ENCODE data around the gene UPK1A. TPM values are rescaled to one million over a fixed set of nuclear protein-coding genes. Genes with fewer than 3 reads are reported as not detected.

Gene UPK1A
- total RNA-seq, 2 experiments from 2014 or later = 1.2 to 1.8 TPM

DNA sequence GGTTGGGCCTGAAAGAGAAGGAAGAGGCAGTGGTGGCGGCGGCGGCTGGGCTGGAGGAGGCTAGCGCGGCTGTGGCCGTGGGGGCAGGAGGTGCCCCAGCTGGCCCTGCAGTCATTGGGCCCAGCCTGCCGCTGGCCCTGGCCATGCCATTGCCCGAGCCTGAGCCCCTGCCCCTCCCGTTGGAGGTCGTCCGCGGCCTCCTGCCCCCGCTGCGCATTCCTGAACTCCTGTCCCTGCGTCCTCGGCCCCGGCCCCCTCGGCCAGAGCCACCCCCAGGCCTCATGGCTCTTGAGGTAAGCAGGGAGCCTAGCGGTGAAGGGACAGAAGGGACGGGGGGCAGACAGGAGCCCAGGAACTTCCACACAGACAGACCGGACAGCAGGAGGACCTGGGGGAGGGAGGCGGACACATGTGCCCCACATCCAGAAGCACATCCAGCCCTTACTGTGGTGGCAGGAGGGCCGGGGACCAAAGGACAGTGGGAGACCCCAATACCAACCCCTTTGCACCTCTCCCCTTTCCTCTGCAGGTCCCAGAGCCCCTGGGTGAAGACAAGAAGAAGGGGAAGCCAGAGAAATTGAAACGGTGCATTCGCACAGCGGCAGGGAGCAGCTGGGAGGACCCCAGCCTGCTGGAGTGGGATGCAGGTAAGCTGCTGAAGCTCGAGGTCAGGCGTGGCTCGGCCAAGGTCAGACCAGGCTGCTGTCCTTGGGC is 32.4 kb upstream of the UPK1A start:
- ATAC-seq = no peak
- H3K36me3 Mint-ChIP-seq (ENCODE audit: low read depth) = peaks cover 45% of the 10 kb centered on the region
- peaks cover 5% of the 10 kb centered on the region for H3K4me1 Mint-ChIP-seq
- no peak for DNase-seq
- CTCF ChIA-PET = interaction anchor here (0.6 kb wide), 1 partner anchor 27 kb away, joined by 3 read pairs; no protein-coding TSS in a partner anchor
- H3K27me3 Mint-ChIP-seq = no peaks in the 10 kb centered on the region
- H3K27ac Mint-ChIP-seq = no peak overlapping the region
- no peaks in the 10 kb centered on the region for H3K9me3 Mint-ChIP-seq (ENCODE audit: low read depth)
- intact Hi-C loops (cut with DNase I, micrococcal nuclease) = no loop called here
- H3K4me3 Mint-ChIP-seq = no peak overlapping the region
- POLR2A ChIA-PET = no interaction called here

DNA sequence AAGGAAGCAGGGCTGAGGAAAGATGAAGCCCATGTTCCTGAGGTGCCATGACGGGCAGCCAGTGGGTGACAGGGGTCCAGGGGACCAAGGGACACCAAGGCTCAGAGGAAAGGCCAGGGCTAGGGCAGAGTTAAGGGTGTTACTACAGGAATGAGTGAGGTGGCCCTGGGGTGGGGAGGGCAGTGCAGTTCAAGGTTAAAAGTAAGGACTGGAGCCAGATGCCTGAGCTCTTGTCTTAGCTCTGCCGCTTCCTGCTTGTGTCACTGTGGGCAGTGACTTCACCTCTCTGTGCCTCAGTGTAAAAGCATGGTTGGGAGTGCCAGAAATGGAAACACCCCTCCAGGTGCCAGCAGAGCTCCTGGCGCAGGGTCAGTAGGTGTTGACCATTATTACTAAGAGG is 29.7 kb upstream of the UPK1A start:
- Mint-ChIP-seq H3K36me3 (ENCODE audit: low read depth) (peaks cover 32% of the 10 kb centered on the region), H3K4me3 (no peak overlapping the region), H3K9me3 (ENCODE audit: low read depth) (no peaks in the 10 kb centered on the region), H3K4me1 (peaks cover 7% of the 10 kb centered on the region), H3K27me3 (no peaks in the 10 kb centered on the region), H3K27ac (no peak overlapping the region)
- ATAC-seq (no peak), DNase-seq (no peak)
- CTCF ChIA-PET = interaction anchor here (0.6 kb wide), 1 partner anchor 280 kb away, joined by 3 read pairs; no protein-coding TSS in a partner anchor
- intact Hi-C loops (cut with DNase I, micrococcal nuclease) = no loop called here
- POLR2A ChIA-PET = no interaction called here

- Mint-ChIP-seq H3K4me1 (peaks cover 10% of the 10 kb centered on the region), H3K27ac (no peak overlapping the region), H3K36me3 (ENCODE audit: low read depth) (peaks cover 30% of the 10 kb centered on the region), H3K4me3 (no peak overlapping the region), H3K27me3 (no peaks in the 10 kb centered on the region), H3K9me3 (ENCODE audit: low read depth) (no peaks in the 10 kb centered on the region)
- ChIA-PET CTCF (no interaction called here), POLR2A (no interaction called here)
- intact Hi-C loops (cut with DNase I, micrococcal nuclease) = no loop called here
- ATAC-seq (no peak), DNase-seq (no peak)
Observed at GRCh38 chr19:35637165-35637564, 29.2 kb upstream of the UPK1A start.

- CTCF ChIA-PET = no interaction called here
- DNase-seq (no peak), ATAC-seq (no peak)
- Mint-ChIP-seq H3K27ac (no peak overlapping the region), H3K4me1 (peaks cover 20% of the 10 kb centered on the region), H3K27me3 (no peaks in the 10 kb centered on the region), H3K36me3 (ENCODE audit: low read depth) (peaks cover 17% of the 10 kb centered on the region), H3K4me3 (no peak overlapping the region), H3K9me3 (ENCODE audit: low read depth) (no peaks in the 10 kb centered on the region)
- intact Hi-C loops (cut with DNase I, micrococcal nuclease) = no loop called here
- POLR2A ChIA-PET = no interaction called here
Observed at GRCh38 chr19:35639321-35639639, 27.0 kb upstream of the UPK1A start.

- Mint-ChIP-seq H3K27ac (no peak overlapping the region), H3K36me3 (ENCODE audit: low read depth) (peaks cover 17% of the 10 kb centered on the region), H3K4me3 (no peak overlapping the region), H3K4me1 (peaks cover 26% of the 10 kb centered on the region), H3K27me3 (no peaks in the 10 kb centered on the region), H3K9me3 (ENCODE audit: low read depth) (no peaks in the 10 kb centered on the region)
- DNase-seq = no peak
- POLR2A ChIA-PET = no interaction called here
- intact Hi-C loops (cut with DNase I, micrococcal nuclease) = loop anchor here (5.0 to 10.0 kb wide), 3 partner anchors 93 to 485 kb away; partner anchors contain the start of genes FXYD5 (in 1 of the 2), IGFLR1 (in 1 of the 2) and TMEM147 (in 1 of the 2)
- CTCF ChIA-PET = no interaction called here
- no peak for ATAC-seq
Observed at GRCh38 chr19:35639863-35640262, 26.5 kb upstream of the UPK1A start.

DNA sequence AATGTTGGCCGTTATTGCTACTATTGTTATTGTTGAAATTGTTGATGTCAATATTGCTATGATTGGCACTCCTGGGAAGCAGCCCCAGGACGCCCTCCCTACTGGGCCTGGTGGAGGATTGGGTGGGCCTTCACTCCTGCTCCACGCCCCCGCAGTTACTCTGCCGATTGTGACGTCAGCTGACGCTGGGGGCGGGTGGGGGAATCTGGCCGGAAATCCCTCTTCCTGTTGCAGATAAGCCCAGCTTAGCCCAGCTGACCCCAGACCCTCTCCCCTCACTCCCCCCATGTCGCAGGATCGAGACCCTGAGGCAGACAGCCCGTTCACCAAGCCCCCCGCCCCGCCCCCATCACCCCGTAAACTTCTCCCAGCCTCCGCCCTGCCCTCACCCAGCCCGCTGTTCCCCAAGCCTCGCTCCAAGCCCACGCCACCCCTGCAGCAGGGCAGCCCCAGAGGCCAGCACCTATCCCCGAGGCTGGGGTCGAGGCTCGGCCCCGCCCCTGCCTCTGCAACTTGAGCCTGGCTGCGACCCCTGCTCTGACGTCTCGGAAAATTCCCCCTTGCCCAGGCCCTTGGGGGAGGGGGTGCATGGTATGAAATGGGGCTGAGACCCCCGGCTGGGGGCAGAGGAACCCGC is 24.7 kb upstream of the UPK1A start, which contains the start of gene ETV2:
Gene ETV2, plus strand, starts transcription at position 231 of the 637 bp plus-strand sequence. CDS start 716 bp downstream, outside the sequence.
- Mint-ChIP-seq H3K4me3 (peak within 1 kb of the TSS; percentile 77), H3K4me1 (peaks cover 35% of the 10 kb centered on the region), H3K27me3 (no peaks in the 10 kb centered on the region), H3K9me3 (ENCODE audit: low read depth) (no peaks in the 10 kb centered on the region), H3K36me3 (ENCODE audit: low read depth) (peaks cover 8% of the 10 kb centered on the region), H3K27ac (peak within 1 kb of the TSS; percentile 47)
- ChIA-PET CTCF (interaction anchor here (0.8 kb wide), 1 partner anchor 260 kb away, joined by 3 read pairs; no protein-coding TSS in a partner anchor), POLR2A (no interaction called here)
- no peak for ATAC-seq
- DNase-seq = peak; percentile 71
- intact Hi-C loops (cut with DNase I, micrococcal nuclease) = loop anchor here (5.0 to 10.0 kb wide), 3 partner anchors 94 to 487 kb away; partner anchors contain the start of genes FXYD5 (in 1 of the 2), IGFLR1 (in 1 of the 2) and TMEM147 (in 1 of the 2)

DNA sequence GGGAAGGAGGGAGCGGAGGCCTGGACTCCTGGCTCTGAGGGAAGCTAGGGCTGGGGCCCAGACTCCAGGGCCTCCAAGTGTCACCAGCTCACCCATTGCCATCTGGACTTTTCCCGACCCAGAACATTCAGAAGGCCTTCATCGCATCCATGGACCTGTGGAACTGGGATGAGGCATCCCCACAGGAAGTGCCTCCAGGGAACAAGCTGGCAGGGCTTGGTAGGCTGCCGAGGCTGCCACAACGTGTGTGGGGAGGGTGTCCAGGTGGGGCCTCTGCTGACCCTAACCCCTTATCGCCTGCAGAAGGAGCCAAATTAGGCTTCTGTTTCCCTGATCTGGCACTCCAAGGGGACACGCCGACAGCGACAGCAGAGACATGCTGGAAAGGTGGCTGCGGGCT is 24.0 kb upstream of the UPK1A start:
- intact Hi-C loops (cut with DNase I, micrococcal nuclease) = loop anchor here (5.0 to 10.0 kb wide), 3 partner anchors 95 to 488 kb away; partner anchors contain the start of genes FXYD5 (in 1 of the 2), IGFLR1 (in 1 of the 2) and TMEM147 (in 1 of the 2)
- ATAC-seq (no peak), DNase-seq (no peak)
- CTCF ChIA-PET = interaction anchor here (0.8 to 1.0 kb wide), 2 partner anchors 52 to 259 kb away, joined by 3 to 5 read pairs; no protein-coding TSS in a partner anchor
- no peaks in the 10 kb centered on the region for H3K9me3 Mint-ChIP-seq (ENCODE audit: low read depth)
- POLR2A ChIA-PET = no interaction called here
- H3K27me3 Mint-ChIP-seq = no peaks in the 10 kb centered on the region
- peaks cover under 1% of the 10 kb centered on the region for H3K36me3 Mint-ChIP-seq (ENCODE audit: low read depth)
- no peak overlapping the region for H3K27ac Mint-ChIP-seq
- peaks cover 35% of the 10 kb centered on the region for H3K4me1 Mint-ChIP-seq
- H3K4me3 Mint-ChIP-seq = peak overlapping the region; percentile 77

GRCh38 chr19:35642798-35643254 is 23.5 kb upstream of the UPK1A start:
- intact Hi-C loops (cut with DNase I, micrococcal nuclease) = loop anchor here (1.0 to 10.0 kb wide), 8 partner anchors 15 to 488 kb away; partner anchors contain the start of genes TMEM147 (in 2 of the 2), FXYD5 (in 1 of the 2), IGFLR1 (in 1 of the 2) and THAP8 (in 1 of the 2)
- ChIA-PET CTCF (interaction anchor here (1.0 kb wide), 1 partner anchor 52 kb away, joined by 5 read pairs; no protein-coding TSS in a partner anchor), POLR2A (no interaction called here)
- no peaks in the 10 kb centered on the region for H3K36me3 Mint-ChIP-seq (ENCODE audit: low read depth)
- H3K4me1 Mint-ChIP-seq = peaks cover 35% of the 10 kb centered on the region
- ATAC-seq (no peak), DNase-seq (no peak)
- no peaks in the 10 kb centered on the region for H3K27me3 Mint-ChIP-seq
- H3K27ac Mint-ChIP-seq = no peak overlapping the region
- H3K9me3 Mint-ChIP-seq (ENCODE audit: low read depth) = no peaks in the 10 kb centered on the region
- H3K4me3 Mint-ChIP-seq = peak overlapping the region; percentile 77

DNA sequence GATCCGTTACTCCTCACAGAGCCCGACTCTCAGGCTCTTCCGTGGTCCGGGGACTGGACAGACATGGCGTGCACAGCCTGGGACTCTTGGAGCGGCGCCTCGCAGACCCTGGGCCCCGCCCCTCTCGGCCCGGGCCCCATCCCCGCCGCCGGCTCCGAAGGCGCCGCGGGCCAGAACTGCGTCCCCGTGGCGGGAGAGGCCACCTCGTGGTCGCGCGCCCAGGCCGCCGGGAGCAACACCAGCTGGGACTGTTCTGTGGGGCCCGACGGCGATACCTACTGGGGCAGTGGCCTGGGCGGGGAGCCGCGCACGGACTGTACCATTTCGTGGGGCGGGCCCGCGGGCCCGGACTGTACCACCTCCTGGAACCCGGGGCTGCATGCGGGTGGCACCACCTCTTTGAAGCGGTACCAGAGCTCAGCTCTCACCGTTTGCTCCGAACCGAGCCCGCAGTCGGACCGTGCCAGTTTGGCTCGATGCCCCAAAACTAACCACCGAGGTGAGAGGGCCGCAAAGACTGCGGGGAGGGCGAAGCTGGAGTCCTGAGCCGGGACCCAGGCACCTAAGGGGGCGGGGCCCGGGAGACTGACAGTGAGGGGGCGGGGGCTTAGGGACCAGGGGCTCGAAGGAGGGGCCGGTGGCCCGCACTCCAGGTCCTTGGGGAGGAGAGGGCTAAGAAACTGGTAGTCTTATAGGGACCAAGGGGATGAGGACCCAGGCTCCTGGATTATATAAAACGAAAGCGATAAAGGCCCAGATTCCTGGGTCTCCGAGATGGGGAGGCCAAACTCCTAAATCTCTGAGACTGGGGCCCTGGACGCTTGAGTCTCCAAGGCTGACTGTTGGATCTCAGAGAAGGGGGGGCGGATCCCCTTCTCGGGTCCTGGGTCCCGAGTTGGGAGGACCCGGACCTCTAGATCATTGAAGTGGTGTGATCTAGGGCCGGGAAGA is 22.8 kb upstream of the UPK1A start:
- H3K4me1 Mint-ChIP-seq = peaks cover 35% of the 10 kb centered on the region
- H3K36me3 Mint-ChIP-seq (ENCODE audit: low read depth) = no peaks in the 10 kb centered on the region
- ChIA-PET CTCF (interaction anchor here (1.0 to 1.4 kb wide), 3 partner anchors 51 to 95 kb away, joined by 3 to 5 read pairs (median 3); no protein-coding TSS in a partner anchor), POLR2A (interaction anchor here (0.7 to 1.7 kb wide), 3 partner anchors 9 to 70 kb away, joined by 4 to 7 read pairs (median 4); no protein-coding TSS in a partner anchor)
- H3K4me3 Mint-ChIP-seq = peak overlapping the region; percentile 77
- H3K27ac Mint-ChIP-seq = peak overlapping the region; percentile 83
- ATAC-seq = peak; percentile 30
- no peaks in the 10 kb centered on the region for H3K9me3 Mint-ChIP-seq (ENCODE audit: low read depth)
- no peaks in the 10 kb centered on the region for H3K27me3 Mint-ChIP-seq
- peak; percentile 89 for DNase-seq
- intact Hi-C loops (cut with DNase I, micrococcal nuclease) = loop anchor here (1.0 to 10.0 kb wide), 16 partner anchors 15 to 497 kb away; partner anchors contain the start of genes THAP8 (in 2 of the 2), TMEM147 (in 2 of the 2), WDR62 (in 2 of the 2) and ALKBH6 (in 1 of the 2)

- H3K4me3 Mint-ChIP-seq = peak overlapping the region; percentile 77
- POLR2A ChIA-PET = interaction anchor here (1.5 to 1.7 kb wide), 2 partner anchors 67 to 69 kb away, joined by 4 to 7 read pairs; no protein-coding TSS in a partner anchor
- peaks cover 40% of the 10 kb centered on the region for H3K4me1 Mint-ChIP-seq
- ATAC-seq (peak; percentile 86), DNase-seq (peak; percentile 98)
- intact Hi-C loops (cut with DNase I, micrococcal nuclease) = loop anchor here (1.0 to 10.0 kb wide), 13 partner anchors 16 to 496 kb away; partner anchors contain the start of genes ALKBH6 (in 1 of the 2), ARHGAP33 (in 1 of the 2), CAPNS1 (in 1 of the 2) and FXYD5 (in 1 of the 2)
- no peaks in the 10 kb centered on the region for H3K9me3 Mint-ChIP-seq (ENCODE audit: low read depth)
- CTCF ChIA-PET = interaction anchor here (0.5 to 1.4 kb wide), 4 partner anchors 33 to 104 kb away, joined by 3 read pairs; partner anchors contain the start of gene LIN37
- H3K27ac Mint-ChIP-seq = peak overlapping the region; percentile 83
- no peaks in the 10 kb centered on the region for H3K27me3 Mint-ChIP-seq
- peaks cover 3% of the 10 kb centered on the region for H3K36me3 Mint-ChIP-seq (ENCODE audit: low read depth)
Observed at GRCh38 chr19:35644206-35644986, 21.9 kb upstream of the UPK1A start.

All from activated CD4-positive, alpha-beta T cell treated with anti-CD3 and anti-CD28 coated beads for 36 hours (primary cell).